BJ (cell line): ENCODE measurements around the gene ENTPD5. TPM values are rescaled to one million over a fixed set of nuclear protein-coding genes. Genes with fewer than 3 reads are reported as not detected.
"Not testable (repeated sequence)": the region's sequence is repeated elsewhere in the genome, so short reads cannot be mapped to it uniquely, and the experiment has no call there.

Experiments used
- CTCF ChIA-PET: fragments of 350-600 bp; formaldehyde crosslinking; extraction: SDS; loops from one replicate; lab custom pipeline; 2021; ENCODE audit warnings: antibody characterized with exemption, inconsistent platforms; lab: Yijun Ruan, JAX
- POLR2A ChIA-PET: fragments of 300-600 bp; sonication (Branson Sonifier 250); formaldehyde crosslinking; extraction: SDS; loops from one replicate; lab custom pipeline; 2021; ENCODE audit warnings: antibody characterized with exemption; lab: Charles Lee
- DNase-seq: peaks from one replicate; pipeline ENCODE4 v3.0.0-alpha.2; 2011; ENCODE audit warnings: low read depth
- H3K27me3 ChIP-seq: 2 replicates; pipeline ENCODE4 v1.6.0; 2011; ENCODE audit warnings: low read length; ENCODE audit not compliant: control insufficient read depth, insufficient read depth
- H3K36me3 ChIP-seq: 2 replicates; pipeline ENCODE4 v1.5.1; 2011; ENCODE audit warnings: low read length; ENCODE audit not compliant: control insufficient read depth, insufficient read depth
- H3K4me3 ChIP-seq: 2 replicates; pipeline ENCODE4 v1.5.1; 2011; ENCODE audit warnings: low read depth, mild to moderate bottlenecking, control low read depth, low read length
- polyA plus RNA-seq: library from polyadenylated mRNA; depleted of rRNA; stranded (reverse); fragments of >200 nt; gene quantifications from 2 replicates; pipeline ENCODE4 v1.2.3, GENCODE V29; 2011
- TF ChIP-seq, protein P1 (sequence below): IDR thresholded peaks from 2 replicates; pipeline ENCODE4 v1.5.1; 2011; ENCODE audit warnings: low read depth, mild to moderate bottlenecking, control low read depth, inconsistent platforms, low read length, moderate library complexity; ENCODE audit not compliant: insufficient read depth

ENTPD5 gene
- polyA plus RNA-seq, 1 experiment, result 8.9 TPM

DNA sequence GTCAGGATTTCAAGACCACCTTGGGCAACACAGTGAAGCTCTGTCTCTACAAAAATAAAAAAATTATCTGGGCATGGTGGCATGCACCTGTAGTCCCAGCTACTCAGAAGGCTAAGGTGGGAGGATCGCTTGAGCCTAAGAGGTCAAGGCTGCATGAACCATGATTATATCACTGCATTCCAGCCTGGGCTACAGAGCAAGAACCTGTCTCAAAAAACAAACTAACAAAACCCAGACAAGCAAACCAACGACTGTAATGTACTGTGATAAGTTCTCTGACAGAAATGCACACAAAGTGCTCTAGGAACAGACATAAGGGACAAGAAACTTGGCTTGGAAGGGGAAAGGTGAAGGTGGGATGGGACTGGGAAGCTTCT, 22.4 kb downstream of the ENTPD5 start:
- Histone ChIP-seq H3K27me3 (no peaks in the 10 kb centered on the region), H3K36me3 (peaks cover 3% of the 10 kb centered on the region; the same call in 1 of the 2 replicates), H3K4me3 (no peak overlapping the region)
- DNase-seq, result no peak
- ChIA-PET CTCF (no interaction called here), POLR2A (no interaction called here)
- TF ChIP-seq, protein P1, sequence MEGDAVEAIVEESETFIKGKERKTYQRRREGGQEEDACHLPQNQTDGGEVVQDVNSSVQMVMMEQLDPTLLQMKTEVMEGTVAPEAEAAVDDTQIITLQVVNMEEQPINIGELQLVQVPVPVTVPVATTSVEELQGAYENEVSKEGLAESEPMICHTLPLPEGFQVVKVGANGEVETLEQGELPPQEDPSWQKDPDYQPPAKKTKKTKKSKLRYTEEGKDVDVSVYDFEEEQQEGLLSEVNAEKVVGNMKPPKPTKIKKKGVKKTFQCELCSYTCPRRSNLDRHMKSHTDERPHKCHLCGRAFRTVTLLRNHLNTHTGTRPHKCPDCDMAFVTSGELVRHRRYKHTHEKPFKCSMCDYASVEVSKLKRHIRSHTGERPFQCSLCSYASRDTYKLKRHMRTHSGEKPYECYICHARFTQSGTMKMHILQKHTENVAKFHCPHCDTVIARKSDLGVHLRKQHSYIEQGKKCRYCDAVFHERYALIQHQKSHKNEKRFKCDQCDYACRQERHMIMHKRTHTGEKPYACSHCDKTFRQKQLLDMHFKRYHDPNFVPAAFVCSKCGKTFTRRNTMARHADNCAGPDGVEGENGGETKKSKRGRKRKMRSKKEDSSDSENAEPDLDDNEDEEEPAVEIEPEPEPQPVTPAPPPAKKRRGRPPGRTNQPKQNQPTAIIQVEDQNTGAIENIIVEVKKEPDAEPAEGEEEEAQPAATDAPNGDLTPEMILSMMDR, result no peak

DNA sequence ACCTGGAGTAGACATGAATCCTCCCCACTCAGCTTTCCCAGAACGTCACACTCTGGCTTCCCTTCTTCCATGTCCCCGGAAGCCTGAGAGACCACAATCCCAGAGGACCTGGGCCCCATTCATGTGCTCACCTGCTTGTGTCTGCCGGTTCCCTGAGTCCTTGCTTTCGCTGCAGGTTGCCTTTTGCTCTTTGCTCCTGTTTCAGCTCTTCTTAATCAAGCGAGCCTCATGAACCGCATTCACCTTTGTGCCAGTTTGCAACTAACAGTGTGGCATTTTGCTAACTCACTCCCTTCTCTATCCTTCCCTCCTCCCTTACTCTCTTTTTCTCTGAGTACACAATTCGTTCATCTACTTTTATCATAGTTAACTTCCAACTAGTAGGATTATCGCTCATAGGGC, 23.1 kb downstream of the ENTPD5 start:
- TF ChIP-seq, protein P1, result no peak
- H3K36me3 ChIP-seq, result peaks cover 3% of the 10 kb centered on the region; the same call in 1 of the 2 replicates
- POLR2A ChIA-PET, result no interaction called here
- no peak for DNase-seq
- CTCF ChIA-PET, result no interaction called here
- no peak overlapping the region for H3K4me3 ChIP-seq
- no peaks in the 10 kb centered on the region for H3K27me3 ChIP-seq

DNA sequence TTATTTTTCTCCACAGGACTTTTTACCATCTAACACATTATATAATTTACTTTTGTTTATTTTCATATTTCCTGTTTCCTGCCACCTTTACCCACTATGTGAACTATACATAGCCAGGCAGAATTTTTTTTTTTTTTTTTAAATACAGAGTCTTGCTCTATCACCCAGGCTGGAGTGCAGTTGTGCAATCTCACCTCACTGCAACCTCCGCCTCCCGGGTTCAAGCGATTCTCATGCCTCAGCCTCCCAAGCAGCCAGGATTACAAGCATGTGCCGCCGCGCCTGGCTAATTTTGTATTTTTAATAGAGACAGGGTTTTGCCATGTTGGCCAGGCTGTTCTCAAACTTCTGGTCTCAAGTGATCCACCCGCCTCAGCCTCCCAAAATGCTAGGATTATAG, 24.2 kb downstream of the ENTPD5 start:
- H3K36me3 ChIP-seq, H3K27me3 ChIP-seq, POLR2A ChIA-PET, DNase-seq, H3K4me3 ChIP-seq: not testable (repeated sequence)
- CTCF ChIA-PET, result interaction anchor here (1.2 kb wide), 1 partner anchor 10 kb away, joined by 3 read pairs; no protein-coding TSS in a partner anchor

DNA sequence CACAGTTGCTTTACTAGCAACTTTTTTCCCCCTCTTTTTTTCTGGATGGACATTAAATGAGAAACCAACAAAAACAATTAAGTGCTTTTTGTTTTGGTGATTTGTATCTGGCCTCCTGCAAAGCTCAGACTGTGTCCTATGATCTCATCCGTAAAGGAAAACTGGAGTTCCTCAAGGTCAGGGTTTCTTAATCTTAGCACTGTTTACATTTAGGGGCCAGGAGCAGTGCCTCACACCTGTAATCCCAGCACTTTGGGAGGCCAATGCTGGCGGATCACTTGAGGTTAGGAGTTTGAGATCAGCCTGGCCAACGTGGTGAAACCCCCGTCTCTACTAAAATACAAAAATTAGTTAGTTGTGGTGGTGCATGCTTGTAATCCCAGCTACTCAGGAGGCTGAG, 28.0 kb downstream of the ENTPD5 start:
- ChIA-PET POLR2A (no interaction called here), CTCF (interaction anchor here (0.6 kb wide), 1 partner anchor 96 kb away, joined by 3 read pairs; no protein-coding TSS in a partner anchor)
- DNase-seq, result no peak
- Histone ChIP-seq H3K27me3 (no peaks in the 10 kb centered on the region), H3K4me3 (no peak overlapping the region), H3K36me3 (0 out of 2 replicates have a peak, but pooled peaks cover 1% of the 10 kb centered on the region)
- TF ChIP-seq, protein P1, result no peak

DNA sequence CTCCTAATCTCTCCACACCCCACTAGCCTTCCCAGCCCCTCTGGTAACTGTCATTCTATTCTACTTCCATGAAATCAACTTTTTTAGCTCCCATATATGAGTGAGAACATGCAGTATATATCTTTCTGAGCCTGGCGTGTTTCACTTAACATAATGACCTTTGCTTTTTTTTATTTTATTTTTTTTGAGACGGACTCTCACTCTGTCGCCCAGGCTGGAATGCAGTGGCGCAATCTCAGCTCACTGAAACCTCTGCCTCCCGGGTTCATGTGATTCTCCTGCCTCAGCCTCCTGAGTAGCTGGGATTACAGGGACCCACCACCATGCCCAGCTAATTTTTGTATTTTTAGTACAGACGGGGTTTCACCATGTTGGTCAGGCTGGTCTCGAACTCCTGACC, 30.4 kb downstream of the ENTPD5 start:
- CTCF ChIA-PET, result interaction anchor here (0.6 kb wide), 1 partner anchor 131 kb away, joined by 3 read pairs; no protein-coding TSS in a partner anchor
- H3K27me3 ChIP-seq, H3K4me3 ChIP-seq, DNase-seq, H3K36me3 ChIP-seq, POLR2A ChIA-PET: not testable (repeated sequence)

DNA sequence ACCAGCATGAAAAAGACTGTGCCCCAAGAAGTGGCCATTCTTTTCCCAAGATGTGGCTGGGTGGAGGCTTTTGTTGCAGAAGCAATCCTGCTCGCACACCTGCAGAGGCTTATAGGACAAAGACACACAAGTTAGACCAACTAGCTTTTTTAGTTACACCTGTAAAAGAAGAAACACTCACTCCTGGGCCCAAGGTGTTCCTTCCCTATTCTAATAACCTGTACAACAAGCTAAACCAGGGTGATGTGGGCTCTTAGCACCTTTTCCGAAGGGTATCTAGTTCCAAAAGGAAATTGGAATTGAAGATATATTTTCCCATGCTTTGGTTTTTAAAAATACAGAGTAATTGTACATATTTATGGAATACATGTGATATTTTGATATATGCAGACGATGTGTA, 31.0 kb downstream of the ENTPD5 start:
- TF ChIP-seq, protein P1, result no peak
- POLR2A ChIA-PET, result no interaction called here

More for the DNA sequence above, 31.0 kb downstream of the ENTPD5 start:
- DNase-seq, result no peak
- Histone ChIP-seq H3K4me3 (no peak overlapping the region), H3K36me3 (0 out of 2 replicates have a peak, but pooled peaks cover 1% of the 10 kb centered on the region), H3K27me3 (no peaks in the 10 kb centered on the region)
- CTCF ChIA-PET, result no interaction called here
